Astrocyte of the hippocampus (primary cell): ENCODE measurements around the gene ABO.
"Not testable (repeated sequence)": the region's sequence is repeated elsewhere in the genome, so short reads cannot be mapped to it uniquely, and the experiment has no call there.

Experiments used
- DNase-seq: peaks from one replicate; pipeline ENCODE4 v3.0.0; 2011; ENCODE audit warnings: low read depth, low spot score

The ABO gene

DNA sequence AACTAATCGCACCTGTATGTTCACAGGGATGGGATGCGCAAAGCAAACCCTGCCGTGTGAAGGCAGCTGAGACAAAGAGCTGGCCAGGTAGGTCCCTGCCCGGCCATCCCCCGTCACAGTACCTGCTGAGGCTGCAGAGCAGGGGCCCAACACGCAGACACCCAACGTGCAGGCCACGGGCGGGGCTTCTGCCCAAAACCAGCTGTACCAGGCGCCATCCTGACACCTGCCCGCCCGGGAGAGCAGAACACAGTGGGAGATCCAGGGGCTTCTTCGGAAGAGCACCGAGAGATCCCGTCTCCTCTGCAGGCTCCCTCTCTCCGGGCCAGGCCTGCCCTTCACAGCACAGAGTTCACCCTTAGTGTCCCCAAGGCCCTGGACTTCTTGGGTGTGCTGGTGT is 28.4 kb downstream of the ABO start:
- no peak for DNase-seq

DNA sequence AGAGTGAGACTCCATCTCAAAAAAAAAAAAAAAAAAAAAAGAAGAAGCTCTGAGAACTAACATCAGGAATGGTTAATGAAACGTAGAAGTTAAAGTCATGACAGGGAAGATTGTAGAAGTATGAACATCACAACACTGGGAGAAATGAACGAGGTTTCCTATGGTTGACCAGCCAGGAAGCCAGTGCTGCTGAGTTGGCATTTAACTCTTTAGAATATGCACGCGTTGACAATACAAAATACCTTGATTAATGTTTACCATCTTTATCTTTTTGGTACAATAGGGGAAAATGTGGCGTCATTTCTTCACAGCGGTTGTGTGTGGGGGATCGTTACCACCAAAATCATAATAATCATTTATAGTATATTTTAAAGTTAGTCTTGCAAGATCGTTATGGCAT is 32.0 kb downstream of the ABO start:
- DNase-seq: no peak

DNA sequence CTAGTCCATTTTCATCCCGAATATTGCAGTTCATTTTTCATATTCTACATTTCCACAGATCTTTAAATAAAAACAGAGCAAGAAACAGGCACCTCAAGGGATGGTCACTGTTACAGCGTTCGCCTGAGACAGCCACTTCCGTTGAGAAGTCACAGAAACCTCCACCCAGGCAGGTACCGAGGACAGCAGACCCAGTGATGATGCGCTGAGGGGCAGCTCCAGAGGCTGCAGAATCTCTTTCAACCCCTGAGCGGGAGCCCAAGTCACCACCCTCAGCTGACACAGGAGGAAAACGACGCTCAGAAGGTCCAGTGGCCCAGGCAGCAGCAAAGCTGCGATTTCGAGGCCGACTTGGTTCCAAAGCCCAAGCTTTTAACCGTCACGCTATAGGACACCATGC is 32.8 kb downstream of the ABO start:
- DNase-seq: no peak

DNA sequence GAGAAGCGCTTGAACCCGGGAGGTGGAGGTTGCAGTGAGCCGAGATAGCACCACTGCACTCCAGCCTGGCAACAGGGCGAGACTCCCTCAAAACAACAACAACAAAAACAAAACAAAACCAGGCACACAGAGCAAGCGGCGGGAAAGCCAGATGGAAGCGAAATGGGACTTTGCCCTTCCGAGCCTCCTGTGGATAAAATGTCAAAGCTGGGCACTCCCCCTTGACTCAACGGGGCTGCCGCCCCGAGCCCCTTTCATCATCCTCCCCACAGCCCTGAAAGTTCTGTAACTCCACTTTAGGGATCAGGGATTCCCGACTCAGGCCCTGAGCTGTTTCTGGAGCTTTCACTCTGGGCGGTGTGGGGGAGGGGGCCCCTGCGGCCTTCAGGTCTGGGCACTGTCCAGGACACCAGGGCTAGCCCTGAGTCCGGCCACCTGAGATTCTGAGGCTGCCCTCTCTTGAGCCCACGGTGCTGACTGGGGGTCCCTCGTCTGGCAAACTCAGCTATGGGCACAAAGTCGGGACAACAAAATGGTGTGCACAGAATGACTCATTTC is 35.4 kb downstream of the ABO start:
- no peak for DNase-seq

DNA sequence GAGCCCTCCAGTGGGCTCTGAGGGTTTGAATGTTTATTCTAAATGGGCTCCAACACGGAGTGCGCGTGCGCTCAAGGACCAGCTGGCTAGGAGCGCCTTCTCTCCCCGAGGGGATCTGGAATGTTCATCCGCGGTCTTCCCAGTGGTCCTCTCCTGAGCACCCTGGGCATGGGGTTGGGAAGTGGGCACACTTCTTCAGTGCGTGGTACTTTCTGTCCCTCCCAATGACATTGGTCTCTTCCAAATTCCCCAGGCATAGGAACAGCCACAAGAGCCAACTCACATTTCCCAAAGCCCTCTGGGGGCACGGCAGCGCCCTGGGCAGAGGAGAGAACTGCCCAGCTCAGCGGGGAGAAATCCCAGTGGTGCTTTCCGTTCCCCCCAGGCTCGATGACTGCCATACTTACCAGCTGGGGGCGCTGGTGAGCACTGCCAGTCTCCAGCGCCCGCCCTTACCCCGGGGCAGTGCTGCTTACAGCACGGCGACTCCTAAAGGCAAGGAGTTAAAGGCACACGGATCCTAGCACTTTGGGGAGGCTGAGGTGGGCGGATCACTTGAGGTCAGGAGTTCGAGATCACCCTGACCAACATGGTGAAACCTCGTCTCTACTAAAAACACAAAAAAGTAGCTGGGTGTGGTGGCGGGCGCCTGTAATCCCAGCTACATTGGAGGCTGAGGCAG is 36.0 kb downstream of the ABO start:
- peak; percentile 69 for DNase-seq

DNA sequence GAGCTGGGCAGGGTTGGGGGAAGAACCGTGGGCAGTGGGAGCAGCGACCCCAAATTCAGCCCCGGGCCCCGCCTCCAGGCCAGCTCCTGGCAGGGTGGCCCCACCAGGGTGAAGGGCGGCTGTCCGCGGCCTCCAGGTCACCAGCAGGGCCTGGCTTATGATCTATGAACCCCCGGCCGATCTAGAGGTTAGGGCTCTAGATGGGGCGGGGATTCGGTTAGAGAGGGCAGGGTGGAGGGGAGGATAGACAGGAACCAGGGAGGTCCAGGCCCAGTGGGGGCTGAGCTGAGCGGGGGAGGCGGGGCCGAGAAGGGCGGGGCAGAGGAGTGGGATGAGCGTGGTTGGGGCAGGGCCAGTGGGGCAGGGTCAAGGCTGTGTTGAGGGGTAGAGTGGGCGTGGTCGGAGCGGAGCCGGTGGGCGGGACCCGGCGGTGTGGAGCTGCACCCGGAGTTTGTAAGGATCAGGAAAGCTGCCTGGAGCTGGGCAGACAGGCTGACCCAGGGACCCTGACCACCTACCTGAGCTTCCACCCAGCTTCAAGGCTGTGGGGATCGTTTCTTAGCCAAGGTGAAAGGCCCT is 36.6 kb downstream of the ABO start:
- peak; percentile 40 for DNase-seq

DNA sequence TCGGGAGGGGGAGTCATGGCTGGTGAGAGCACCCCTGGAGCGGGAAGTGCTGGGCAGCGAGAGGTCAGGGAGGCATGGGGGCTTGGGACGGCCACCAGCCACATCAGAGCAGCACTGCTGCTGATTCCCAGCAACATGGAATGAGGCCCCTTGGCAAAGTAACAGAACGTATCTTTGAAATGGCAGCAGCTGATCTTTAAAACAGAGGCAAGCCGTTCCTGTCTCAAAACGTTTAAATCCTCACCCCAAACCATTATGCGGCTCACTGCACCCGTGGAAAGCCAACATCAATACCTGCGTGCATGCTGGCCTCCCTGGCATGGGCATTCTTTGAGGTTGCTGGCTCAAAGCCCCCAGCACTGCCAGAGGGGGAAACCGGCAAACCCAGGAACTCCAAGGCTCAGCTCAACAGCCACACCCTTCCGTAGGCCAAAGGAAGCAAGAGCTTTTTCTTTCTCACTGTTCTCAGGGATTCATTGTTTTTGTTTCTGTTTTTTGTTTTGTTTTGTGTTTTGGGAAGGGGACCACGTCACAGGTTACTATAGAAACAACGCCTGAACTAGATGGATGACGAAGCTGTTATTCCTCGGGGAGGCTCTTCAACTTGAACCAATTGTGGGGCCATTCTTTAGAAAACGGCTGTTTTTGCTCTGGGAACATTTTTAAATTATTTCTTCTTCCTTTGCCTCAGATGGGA is 37.8 kb downstream of the ABO start:
- peak; percentile 70 for DNase-seq

DNA sequence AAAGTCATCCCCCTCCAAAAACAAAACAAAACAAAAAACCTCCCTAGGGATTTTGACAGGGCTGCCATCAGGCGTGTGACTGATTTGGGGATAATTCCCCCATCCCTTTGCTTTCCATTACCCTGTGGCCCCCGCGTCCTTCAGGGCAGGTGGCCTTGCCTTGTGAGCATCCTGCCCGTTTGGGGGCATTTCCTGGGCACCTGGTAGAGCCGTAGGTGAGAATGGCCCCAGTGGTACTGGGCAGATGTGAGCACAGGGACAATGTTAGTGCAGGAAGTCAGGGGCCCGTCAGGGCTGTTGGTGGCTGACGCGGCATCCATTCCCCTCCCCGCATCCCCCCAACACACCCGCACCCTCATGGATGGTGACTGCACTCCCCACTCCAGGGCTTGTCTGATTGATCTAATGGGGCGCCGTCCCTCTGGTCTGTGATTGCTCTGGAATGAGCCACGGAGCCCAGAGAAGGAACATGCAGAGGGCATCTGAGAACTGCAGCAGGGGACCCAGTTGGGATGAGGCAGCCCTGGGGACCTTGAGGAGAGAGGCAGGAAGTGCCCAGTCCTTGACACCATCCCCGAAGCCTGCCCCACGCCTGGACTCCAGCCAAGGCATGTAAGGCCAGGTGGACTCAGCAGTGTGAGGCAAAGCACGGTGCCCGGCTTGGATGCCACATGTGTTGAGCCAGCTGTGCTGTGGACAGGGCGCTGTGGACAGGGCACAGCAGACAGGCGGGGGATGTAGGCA is 38.5 kb downstream of the ABO start:
- peak; percentile 10 for DNase-seq

DNA sequence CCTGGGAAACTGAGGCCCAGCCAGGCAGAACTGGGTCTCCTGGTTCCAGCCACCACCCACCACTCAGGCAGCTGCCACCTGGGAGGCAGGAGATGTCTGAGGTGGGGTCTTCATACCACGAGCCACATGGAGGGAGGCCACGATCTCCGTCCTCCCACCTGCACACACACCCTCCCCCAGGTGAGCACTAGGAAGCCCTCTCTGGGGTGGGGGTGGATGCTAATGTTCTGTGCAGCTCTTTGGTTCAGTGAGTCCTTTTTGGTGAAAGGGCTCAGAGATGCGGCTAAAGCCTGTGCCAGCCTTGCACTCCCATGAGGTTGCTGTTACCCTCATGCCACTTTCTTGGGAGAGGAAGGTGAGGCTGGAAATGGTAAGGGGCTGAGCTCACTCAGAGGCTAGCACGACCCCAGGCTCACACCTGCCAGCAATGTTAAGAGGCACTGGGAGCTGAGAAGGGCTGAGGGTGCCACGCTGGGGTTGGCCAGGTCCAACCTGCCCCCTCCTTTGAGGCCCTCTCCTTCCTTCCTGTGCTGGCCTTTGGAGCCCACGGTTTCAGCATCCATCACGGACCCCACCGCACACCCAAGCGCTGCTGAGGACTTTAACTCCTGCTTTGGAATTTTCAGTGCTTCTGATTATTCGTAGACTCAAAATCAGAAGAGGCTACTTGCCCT is 39.3 kb downstream of the ABO start:
- DNase-seq: no peak

DNA sequence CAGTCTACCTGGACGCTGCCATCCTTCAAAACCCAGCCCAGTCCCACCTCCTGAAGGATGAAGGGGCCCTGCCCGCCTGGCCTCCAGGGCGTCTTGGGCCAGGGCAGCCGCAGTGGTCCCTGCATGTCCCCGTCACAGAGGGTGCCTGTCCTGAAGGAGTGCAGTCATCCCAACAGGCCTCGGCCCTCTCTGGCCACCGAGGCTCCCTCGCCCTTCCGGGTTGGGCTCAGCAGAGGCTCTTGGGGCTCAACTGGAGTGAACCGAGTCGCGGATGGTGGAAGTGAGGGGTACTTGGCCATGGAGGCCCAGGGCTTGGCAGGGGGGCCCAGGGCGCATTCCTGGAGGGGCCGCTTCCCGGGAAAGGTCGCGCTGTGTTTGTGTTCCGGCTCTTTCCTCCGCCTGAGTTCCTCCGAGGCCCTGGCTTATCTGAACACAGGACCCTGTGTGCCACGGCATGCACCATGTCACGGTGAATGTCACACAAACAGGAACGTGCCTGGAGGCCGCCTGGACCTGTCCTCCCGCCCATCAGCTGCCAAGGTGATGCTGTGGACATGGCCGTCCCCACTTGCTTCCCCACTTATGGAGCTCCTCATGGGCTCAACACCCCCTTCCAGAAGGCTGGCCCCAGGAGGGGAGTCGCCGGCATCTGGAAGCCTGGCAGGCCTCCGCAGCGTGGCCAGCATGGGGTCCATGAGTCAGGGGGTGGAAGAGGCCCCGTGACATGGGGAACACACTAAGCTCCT is 40.3 kb downstream of the ABO start:
- DNase-seq: no peak

DNA sequence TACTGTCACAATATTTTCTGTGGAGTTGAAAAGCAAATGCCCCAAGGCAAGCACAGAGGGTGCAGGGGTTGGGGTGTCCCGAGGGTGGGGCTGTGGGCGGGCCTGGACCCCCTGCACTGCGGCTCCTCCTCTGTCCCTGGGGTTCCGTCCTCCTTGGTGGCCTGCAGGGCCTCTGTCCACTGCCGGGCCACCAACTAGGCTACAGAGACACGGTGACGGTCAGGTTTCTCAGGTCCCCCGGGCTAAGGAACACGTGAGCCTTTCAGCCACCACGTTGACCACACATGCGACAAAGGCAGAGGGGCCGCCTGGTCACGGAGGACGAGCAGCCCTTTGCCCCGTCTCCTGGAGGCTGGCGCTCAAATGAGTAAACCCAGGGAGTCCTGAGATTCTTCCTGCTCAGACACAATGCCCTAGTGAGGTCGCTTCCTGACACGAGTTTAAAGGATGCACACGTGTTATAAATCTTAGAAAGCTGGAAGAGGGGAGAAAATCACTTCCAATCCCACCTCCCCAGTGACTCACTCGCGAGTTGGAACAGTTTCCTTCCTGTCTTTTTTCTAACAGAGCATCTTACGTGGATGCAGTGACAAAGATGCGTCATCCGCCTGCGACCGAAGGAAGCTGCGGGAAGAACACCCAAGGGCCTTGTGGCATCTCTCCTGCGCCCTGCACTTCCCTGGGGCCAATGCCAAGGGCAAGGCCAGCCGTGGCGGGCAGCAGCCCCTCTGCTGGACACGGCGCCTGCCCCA is 41.1 kb downstream of the ABO start:
- no peak for DNase-seq

DNA sequence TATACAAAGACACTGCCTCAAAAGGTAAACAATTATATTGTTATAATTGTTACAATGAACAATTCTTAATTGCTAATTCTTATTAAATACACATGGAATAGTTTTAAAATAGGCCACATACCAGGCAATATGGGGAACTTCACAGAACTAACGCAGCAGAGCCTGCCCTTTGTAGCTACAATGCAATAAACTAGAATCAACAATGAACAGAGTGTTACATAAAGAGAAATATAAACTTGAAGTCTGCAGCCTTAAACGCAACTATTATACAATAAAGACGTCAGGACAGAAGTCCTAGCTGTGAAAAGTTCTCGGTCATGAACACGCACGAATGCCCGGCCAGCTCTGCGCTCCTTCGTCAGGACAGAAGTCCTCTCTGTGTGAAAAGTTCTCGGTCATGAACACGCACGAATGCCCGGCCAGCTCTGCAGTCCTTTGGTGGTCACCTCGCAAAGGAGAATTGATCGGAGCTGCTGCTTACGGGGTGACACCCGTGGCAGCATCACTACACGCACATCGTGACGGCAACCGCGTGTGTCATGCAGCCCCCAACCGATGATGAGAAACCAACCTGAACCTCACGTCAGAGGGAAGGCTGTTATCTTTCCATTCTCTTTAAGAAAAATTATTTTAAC is 43.0 kb downstream of the ABO start:
- not testable (repeated sequence) for DNase-seq

DNA sequence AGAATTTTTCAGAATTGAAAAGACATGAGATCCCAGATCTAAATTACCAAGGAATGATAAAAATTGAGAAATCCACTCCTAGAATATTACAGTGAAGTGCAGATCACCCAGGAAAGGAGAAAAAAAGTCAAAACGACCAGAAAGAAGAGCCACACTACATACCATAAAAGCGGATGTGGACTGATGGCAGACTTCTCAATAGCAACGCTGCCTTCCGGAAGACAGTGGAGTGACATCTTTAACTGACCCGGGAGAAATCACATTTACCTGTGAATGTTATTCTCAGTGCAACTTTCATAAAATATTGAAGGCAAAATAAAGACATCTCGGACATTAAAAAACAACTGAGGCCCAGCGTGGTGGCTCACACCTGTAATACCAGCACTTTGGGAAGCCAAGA is 44.5 kb downstream of the ABO start:
- DNase-seq: not testable (repeated sequence)

DNA sequence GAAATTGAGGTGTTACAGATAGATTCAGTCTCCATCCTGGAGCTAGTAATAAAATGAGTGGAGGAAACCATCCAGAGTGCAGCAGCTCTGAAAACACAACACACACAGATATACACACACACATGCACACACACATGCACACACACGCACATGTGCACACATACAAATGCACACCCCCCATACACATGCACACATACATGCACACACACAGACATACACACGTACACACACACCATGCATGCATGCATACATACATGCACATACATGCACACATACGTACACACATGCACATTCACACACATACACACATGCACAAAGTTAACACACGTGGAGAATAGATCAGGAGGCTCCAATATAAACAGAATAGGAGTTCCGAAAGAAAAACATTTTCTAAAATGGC is 44.9 kb downstream of the ABO start:
- DNase-seq: no peak

DNA sequence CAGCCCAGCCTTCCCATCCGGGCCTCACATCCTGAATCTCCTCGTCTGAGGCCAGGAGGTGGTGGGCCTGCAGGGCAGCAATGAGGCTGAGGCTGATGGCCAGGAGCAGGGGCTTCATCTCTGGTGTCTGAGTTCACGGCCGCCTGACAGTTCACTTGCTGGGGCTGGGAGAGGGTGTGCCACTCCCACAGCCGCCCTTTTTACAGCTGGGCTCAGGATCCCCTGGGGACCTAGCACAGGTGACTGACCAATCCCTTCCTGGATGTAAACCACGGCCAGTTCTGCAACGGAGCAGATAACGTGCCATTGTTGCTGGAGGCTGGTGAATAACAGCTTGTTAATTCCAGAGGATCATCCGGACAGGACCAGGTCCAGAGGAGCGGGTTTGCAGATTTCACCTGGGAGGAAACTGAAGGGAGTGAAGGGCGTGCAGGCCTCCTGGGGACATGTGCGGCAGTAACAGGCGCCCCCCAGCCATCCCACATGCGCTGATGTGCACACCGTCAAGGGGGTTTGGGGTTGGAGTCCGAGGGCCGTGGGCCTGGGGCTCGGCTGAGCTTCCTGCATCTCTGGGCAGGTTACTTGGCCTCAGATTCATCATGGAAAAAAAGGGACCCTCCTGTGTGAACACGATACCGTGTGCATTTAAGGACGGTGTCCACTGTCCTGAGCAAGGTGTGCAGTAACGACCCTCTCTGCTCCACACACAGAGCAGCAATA is 46.4 kb downstream of the ABO start:
- not testable (repeated sequence) for DNase-seq

DNA sequence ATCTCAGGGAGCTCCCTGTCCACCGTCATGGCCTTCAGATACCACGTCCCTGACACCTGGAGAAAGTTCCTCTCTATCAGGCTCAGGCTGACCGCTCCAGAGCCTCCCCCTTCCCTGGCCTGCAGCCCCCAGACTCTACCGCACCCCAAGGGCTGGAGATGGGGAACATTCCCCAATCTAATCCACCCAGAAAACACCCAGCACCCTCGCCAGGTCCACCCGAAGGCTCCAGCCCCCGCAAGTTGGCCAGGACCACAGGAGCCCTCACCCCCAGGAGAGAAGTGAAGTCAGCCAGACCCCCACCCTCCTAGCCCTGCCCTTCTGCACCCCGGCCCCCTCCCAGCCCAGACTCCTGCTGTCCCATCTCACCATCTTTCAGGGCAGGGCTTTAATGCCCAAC is 47.0 kb downstream of the ABO start:
- DNase-seq: not testable (repeated sequence)

DNA sequence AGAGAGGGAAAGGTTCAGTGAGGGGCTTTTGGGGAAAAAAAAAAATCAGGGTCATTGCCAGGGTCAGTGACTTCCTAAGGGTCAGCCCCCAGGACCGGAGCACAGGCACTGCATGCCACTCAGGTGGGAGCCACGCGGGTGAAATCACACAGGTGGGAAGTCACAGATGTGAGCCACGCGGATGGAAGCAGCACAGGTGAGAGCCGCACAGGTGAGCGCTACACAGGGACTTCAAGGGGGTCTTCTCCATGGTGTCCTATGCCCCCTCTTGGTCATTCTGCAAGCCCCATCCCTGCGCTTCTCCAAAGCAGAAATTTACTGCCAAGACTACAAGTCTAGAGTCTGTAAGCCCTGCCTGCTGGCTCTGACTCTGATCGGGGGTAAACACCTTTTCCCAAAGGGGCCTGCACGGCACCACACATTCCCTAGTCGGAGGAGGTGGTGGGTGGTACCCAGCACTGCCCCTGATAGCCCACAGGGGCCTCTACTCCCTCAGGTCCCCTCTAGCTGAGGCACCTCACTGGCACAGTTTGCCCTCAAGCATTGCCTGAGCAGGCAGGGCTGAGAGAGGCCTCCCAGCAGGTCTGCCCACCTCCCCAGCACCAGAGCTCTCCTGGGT is 47.6 kb downstream of the ABO start:
- DNase-seq: no peak
